ENCODE data around the gene AZU1. TPM values are rescaled to one million over a fixed set of nuclear protein-coding genes. Genes with fewer than 3 reads are reported as not detected.

AZU1 gene
- total RNA-seq, 1 donor from 2014 or later, result 0.30 TPM

DNA sequence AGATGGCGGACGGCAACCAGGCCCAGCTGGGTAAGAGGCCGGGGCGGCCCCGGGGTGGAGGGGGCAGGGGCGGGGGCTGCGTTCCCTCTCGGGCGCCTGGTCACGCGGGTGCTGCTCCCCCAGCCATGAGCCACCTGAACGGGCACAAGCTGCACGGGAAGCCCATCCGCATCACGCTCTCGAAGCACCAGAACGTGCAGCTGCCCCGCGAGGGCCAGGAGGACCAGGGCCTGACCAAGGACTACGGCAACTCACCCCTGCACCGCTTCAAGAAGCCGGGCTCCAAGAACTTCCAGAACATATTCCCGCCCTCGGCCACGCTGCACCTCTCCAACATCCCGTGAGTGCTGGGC, 19.2 kb upstream of the AZU1 start:
- peaks cover 28% of the 10 kb centered on the region for H3K36me3 Mint-ChIP-seq (ENCODE audit: low read depth)
- peaks cover 7% of the 10 kb centered on the region for H3K4me1 Mint-ChIP-seq
- TF ChIP-seq, protein P1, sequence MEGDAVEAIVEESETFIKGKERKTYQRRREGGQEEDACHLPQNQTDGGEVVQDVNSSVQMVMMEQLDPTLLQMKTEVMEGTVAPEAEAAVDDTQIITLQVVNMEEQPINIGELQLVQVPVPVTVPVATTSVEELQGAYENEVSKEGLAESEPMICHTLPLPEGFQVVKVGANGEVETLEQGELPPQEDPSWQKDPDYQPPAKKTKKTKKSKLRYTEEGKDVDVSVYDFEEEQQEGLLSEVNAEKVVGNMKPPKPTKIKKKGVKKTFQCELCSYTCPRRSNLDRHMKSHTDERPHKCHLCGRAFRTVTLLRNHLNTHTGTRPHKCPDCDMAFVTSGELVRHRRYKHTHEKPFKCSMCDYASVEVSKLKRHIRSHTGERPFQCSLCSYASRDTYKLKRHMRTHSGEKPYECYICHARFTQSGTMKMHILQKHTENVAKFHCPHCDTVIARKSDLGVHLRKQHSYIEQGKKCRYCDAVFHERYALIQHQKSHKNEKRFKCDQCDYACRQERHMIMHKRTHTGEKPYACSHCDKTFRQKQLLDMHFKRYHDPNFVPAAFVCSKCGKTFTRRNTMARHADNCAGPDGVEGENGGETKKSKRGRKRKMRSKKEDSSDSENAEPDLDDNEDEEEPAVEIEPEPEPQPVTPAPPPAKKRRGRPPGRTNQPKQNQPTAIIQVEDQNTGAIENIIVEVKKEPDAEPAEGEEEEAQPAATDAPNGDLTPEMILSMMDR (conservative IDR thresholded peaks at IDR 0.05), result no peak
- peaks cover 12% of the 10 kb centered on the region for H3K27me3 Mint-ChIP-seq (ENCODE audit: low read depth)
- no peak for DNase-seq (ENCODE audit: low read depth, low spot score)
- no peak overlapping the region for H3K4me3 Mint-ChIP-seq
- no peaks in the 10 kb centered on the region for H3K9me3 Mint-ChIP-seq
- no peak overlapping the region for H3K27ac Mint-ChIP-seq (ENCODE audit: unreplicated experiment)

DNA sequence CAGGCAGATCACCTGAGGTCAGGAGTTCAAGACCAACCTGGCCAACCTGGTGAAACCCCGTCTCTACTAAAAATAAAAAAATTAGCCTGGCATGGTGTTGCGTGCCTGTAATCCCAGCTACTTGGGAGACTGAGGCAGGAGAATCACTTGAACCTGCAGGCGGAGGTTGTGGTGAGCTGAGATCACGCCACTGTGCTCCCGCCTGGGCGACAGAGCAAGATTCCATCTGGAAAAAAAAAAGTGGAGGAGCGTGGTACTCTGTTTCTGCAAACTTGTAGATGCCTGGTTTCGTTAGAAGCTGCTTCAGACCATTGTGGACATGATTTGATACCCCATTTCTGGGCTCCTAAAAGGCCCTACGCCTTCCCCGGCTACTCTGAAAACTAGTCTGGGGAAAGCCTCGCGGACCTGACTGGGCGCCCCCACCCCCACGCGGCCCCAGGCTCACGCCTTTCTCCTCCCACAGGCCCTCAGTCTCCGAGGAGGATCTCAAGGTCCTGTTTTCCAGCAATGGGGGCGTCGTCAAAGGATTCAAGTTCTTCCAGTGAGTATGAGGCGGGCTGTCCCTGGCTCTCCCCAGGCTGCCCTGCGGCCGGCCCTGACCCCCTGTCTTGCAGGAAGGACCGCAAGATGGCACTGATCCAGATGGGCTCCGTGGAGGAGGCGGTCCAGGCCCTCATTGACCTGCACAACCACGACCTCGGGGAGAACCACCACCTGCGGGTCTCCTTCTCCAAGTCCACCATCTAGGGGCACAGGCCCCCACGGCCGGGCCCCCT, 17.4 kb upstream of the AZU1 start:
- no peak for DNase-seq (ENCODE audit: low read depth, low spot score)
- no peak overlapping the region for H3K27ac Mint-ChIP-seq (ENCODE audit: unreplicated experiment)

DNA sequence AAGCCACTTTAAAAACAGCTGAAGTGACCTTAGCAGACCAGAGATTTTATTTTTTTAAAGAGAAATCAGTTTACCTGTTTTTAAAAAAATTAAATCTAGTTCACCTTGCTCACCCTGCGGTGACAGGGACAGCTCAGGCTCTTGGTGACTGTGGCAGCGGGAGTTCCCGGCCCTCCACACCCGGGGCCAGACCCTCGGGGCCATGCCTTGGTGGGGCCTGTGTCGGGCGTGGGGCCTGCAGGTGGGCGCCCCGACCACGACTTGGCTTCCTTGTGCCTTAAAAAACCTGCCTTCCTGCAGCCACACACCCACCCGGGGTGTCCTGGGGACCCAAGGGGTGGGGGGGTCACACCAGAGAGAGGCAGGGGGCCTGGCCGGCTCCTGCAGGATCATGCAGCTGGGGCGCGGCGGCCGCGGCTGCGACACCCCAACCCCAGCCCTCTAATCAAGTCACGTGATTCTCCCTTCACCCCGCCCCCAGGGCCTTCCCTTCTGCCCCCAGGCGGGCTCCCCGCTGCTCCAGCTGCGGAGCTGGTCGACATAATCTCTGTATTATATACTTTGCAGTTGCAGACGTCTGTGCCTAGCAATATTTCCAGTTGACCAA, 16.7 kb upstream of the AZU1 start:
- Mint-ChIP-seq H3K36me3 (ENCODE audit: low read depth) (peaks cover 36% of the 10 kb centered on the region), H3K27ac (ENCODE audit: unreplicated experiment) (no peak overlapping the region), H3K9me3 (peaks cover 3% of the 10 kb centered on the region)

More for the DNA sequence above, 17.4 kb upstream of the AZU1 start:
- peaks cover 32% of the 10 kb centered on the region for H3K36me3 Mint-ChIP-seq (ENCODE audit: low read depth)
- TF ChIP-seq, protein P1 (conservative IDR thresholded peaks at IDR 0.05), result no peak
- H3K4me1 Mint-ChIP-seq, result peaks cover 7% of the 10 kb centered on the region
- peak overlapping the region; percentile 51 for H3K4me3 Mint-ChIP-seq
- peaks cover 18% of the 10 kb centered on the region for H3K27me3 Mint-ChIP-seq (ENCODE audit: low read depth)
- no peaks in the 10 kb centered on the region for H3K9me3 Mint-ChIP-seq

DNA sequence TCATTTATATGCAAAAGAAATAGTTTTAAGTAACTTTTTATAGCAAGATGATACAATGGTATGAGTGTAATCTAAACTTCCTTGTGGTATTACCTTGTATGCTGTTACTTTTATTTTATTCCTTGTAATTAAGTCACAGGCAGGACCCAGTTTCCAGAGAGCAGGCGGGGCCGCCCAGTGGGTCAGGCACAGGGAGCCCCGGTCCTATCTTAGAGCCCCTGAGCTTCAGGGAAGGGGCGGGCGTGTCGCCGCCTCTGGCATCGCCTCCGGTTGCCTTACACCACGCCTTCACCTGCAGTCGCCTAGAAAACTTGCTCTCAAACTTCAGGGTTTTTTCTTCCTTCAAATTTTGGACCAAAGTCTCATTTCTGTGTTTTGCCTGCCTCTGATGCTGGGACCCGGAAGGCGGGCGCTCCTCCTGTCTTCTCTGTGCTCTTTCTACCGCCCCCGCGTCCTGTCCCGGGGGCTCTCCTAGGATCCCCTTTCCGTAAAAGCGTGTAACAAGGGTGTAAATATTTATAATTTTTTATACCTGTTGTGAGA, 16.1 kb upstream of the AZU1 start:
- Mint-ChIP-seq H3K27ac (ENCODE audit: unreplicated experiment) (no peak overlapping the region), H3K27me3 (ENCODE audit: low read depth) (peaks cover 21% of the 10 kb centered on the region), H3K4me1 (peaks cover 7% of the 10 kb centered on the region), H3K9me3 (peaks cover 6% of the 10 kb centered on the region), H3K4me3 (peak overlapping the region; percentile 38), H3K36me3 (ENCODE audit: low read depth) (peaks cover 40% of the 10 kb centered on the region)
- TF ChIP-seq, protein P1 (conservative IDR thresholded peaks at IDR 0.05), result no peak
- no peak for DNase-seq (ENCODE audit: low read depth, low spot score)

More for the DNA sequence above, 16.7 kb upstream of the AZU1 start:
- TF ChIP-seq, protein P1 (conservative IDR thresholded peaks at IDR 0.05), result no peak
- H3K4me3 Mint-ChIP-seq, result peak overlapping the region; percentile 51
- no peak for DNase-seq (ENCODE audit: low read depth, low spot score)
- H3K27me3 Mint-ChIP-seq (ENCODE audit: low read depth), result peaks cover 21% of the 10 kb centered on the region
- peaks cover 7% of the 10 kb centered on the region for H3K4me1 Mint-ChIP-seq

DNA sequence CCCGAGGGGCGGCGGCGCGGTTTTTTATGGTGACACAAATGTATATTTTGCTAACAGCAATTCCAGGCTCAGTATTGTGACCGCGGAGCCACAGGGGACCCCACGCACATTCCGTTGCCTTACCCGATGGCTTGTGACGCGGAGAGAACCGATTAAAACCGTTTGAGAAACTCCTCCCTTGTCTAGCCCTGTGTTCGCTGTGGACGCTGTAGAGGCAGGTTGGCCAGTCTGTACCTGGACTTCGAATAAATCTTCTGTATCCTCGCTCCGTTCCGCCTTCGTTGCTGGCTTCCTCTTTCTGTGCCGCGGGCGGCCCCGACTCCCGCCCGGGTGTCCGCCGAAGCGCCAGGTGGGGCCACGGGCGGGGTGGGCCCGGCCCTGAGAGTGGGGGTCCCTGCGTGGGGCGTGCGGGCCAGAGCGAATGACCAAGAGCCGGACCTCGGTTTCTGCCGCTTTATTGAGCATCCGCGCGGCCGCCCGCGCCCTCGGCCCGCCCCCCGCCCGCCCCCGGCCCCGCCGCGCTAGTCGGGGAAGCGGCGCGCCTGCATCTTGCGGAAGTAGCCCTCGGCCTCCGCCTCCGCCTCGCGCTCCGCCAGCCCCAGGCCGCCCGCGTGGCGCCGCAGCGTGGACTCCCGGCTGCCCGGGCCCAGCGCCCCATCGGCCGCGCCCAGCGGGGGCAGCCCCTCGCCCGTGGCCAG, 15.4 kb upstream of the AZU1 start:
- H3K36me3 Mint-ChIP-seq (ENCODE audit: low read depth), result peaks cover 38% of the 10 kb centered on the region

More for the DNA sequence above, 15.4 kb upstream of the AZU1 start:
- Mint-ChIP-seq H3K9me3 (peaks cover 7% of the 10 kb centered on the region), H3K4me3 (peak overlapping the region; percentile 38), H3K4me1 (peaks cover 7% of the 10 kb centered on the region), H3K27me3 (ENCODE audit: low read depth) (peaks cover 20% of the 10 kb centered on the region), H3K27ac (ENCODE audit: unreplicated experiment) (no peak overlapping the region)
- DNase-seq (ENCODE audit: low read depth, low spot score), result no peak
- TF ChIP-seq, protein P1 (conservative IDR thresholded peaks at IDR 0.05), result no peak

Measured in neural crest cell (in vitro differentiated cells).